Heart left ventricle (tissue), 13 donors: ENCODE results near the gene FCN1.

Experiments
- CTCF ChIP-seq, 12 donors: fragments of 200-600 bp; sonication (generic) in 4 of 12; IDR thresholded peaks; one replicate each; pipeline versions ENCODE4 v1.5.0 to v1.8.0; 2018 to 2022; ENCODE audit warnings: antibody characterized with exemption in 12 of 12, mild to moderate bottlenecking in 5 of 12
- POLR2A ChIP-seq, 2 donors: fragments of 450-650 bp; IDR thresholded peaks; one replicate each; pipeline ENCODE4 v1.6.1; 2017; ENCODE audit warnings: antibody characterized with exemption in 2 of 2, mild to moderate bottlenecking in 2 of 2, moderate library complexity in 2 of 2
- donor health status: ischemic (EF 13 %, LVEDD 7.1; RV severe dilation, severe dysfunction).
- donor health status: DM: no; HTN: yes; CAD: no.
- donor health status: DM: no; HTN: no; CAD: no.
- donor health status: ischemic (EF 25% LVEDD 6.9; RV normal size, moderate dysfunction).
- donor health status: ischemic (EF 25% LVEDD 5.7; RV mildly dilated, moderate dysfunction).
- donor health status: ischemic (EF 35%, LVEDD 5.7; RV mildly dilated, moderate dysfunction).
- donor health status: nonischemic (EF 11% LVEDD 7.7; RV severe dilation, severe dysfunction).
- donor health status: DM: yes; HTN: yes; CAD: no.
- donor health status: PGD.
- donor health status: ischemic (EF 29% LVEDD 5.4; RV normal size, mild dysfunction).
- donor health status: nonischemic (EF 23%, LVEDD 6.1; RV moderate dilation, normal function).

- no peak for TF ChIP-seq POLR2A (IDR thresholded peaks at IDR 0.05)
- TF ChIP-seq CTCF (IDR thresholded peaks at IDR 0.05) = no peak
Measured at GRCh38 chr9:134922066-134922931, 4.6 kb upstream of the FCN1 start.
